ENCODE measurements around the gene F3. TPM values are rescaled to one million over a fixed set of nuclear protein-coding genes. Genes with fewer than 3 reads are reported as not detected.

Gene F3
- total and polyA plus RNA-seq, 10 donors = 1.1 to 12.4 (median 4.8) TPM

DNA sequence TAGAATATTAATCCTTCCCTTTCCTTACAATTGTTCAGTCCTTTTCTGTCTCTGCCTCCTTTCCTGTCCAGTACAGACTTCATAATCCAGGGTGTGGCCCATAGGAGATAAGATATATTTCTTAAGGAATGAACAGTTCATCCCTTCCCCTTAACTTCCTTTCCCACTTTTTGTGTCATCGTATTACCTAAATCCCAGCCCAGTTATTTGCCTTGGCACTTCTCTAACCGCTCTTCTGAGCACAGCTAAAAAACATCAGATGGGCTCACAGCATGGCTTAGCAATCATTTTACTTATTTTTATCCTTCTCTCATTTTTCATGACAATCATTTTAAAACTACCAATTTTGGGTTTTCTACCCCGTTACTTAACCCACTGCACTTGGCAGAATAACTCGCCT is 39.6 kb downstream of the F3 start:
- H3K9me3 ChIP-seq = no peaks in the 10 kb centered on the region
- no peaks in the 10 kb centered on the region for H3K4me1 ChIP-seq
- no peak overlapping the region for H3K27ac ChIP-seq
- no peak overlapping the region for H3K4me3 ChIP-seq
- H3K27me3 ChIP-seq (replicated peaks in 1 of 7) = no peaks in the 10 kb centered on the region
- no peak for DNase-seq
- 91 to 98% (median 93%) methylated on average over 4 of the region's 4 CpGs for WGBS, 5 donors
- peaks cover 0 to 91% (median 27%) of the 10 kb centered on the region in 6 donors for H3K36me3 ChIP-seq
- intact Hi-C loops (cut with DNase I; ENCODE audit: low total_unique reads) = no loop called here
- TF ChIP-seq POLR2A (IDR thresholded peaks at IDR 0.05) (no peak), POLR2AphosphoS5 (IDR thresholded peaks at IDR 0.05) (no peak)
- TF ChIP-seq, protein P1, sequence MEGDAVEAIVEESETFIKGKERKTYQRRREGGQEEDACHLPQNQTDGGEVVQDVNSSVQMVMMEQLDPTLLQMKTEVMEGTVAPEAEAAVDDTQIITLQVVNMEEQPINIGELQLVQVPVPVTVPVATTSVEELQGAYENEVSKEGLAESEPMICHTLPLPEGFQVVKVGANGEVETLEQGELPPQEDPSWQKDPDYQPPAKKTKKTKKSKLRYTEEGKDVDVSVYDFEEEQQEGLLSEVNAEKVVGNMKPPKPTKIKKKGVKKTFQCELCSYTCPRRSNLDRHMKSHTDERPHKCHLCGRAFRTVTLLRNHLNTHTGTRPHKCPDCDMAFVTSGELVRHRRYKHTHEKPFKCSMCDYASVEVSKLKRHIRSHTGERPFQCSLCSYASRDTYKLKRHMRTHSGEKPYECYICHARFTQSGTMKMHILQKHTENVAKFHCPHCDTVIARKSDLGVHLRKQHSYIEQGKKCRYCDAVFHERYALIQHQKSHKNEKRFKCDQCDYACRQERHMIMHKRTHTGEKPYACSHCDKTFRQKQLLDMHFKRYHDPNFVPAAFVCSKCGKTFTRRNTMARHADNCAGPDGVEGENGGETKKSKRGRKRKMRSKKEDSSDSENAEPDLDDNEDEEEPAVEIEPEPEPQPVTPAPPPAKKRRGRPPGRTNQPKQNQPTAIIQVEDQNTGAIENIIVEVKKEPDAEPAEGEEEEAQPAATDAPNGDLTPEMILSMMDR (IDR thresholded peaks at IDR 0.05 in 8 of 11, conservative IDR thresholded peaks at IDR 0.05 in 3 of 11) = no peak

DNA sequence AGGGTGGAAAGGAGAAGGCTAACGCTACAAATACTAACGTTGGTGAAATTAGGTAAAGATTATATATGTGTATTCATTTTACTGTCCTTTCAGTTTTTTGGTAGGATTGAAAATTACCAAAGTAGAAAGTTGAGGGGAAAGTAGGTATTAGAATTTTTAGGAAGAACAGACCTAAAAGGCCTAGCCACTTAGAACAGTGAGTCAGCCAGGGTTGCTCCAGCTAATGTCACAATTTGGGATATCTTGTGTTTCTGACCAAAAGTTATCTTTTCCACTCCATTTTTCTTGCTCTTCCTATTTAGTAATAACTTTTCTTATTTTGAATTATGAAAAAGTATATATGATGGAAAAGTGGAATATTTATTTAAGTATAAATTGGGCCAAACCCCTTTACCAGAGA is 40.1 kb downstream of the F3 start:
- intact Hi-C loops (cut with DNase I; ENCODE audit: low total_unique reads) = no loop called here
- Histone ChIP-seq H3K9me3 (no peaks in the 10 kb centered on the region), H3K36me3 (peaks cover 0 to 86% (median 25%) of the 10 kb centered on the region in 6 donors), H3K27me3 (replicated peaks in 1 of 7) (no peaks in the 10 kb centered on the region), H3K4me3 (no peak overlapping the region), H3K4me1 (no peaks in the 10 kb centered on the region), H3K27ac (no peak overlapping the region)
- 88 to 97% (median 92%) methylated on average over 2 of the region's 2 CpGs for WGBS, 5 donors
- DNase-seq = no peak
- TF ChIP-seq POLR2A (IDR thresholded peaks at IDR 0.05) (no peak), POLR2AphosphoS5 (IDR thresholded peaks at IDR 0.05) (no peak)
- TF ChIP-seq, protein P1 (IDR thresholded peaks at IDR 0.05 in 8 of 11, conservative IDR thresholded peaks at IDR 0.05 in 3 of 11) = no peak

DNA sequence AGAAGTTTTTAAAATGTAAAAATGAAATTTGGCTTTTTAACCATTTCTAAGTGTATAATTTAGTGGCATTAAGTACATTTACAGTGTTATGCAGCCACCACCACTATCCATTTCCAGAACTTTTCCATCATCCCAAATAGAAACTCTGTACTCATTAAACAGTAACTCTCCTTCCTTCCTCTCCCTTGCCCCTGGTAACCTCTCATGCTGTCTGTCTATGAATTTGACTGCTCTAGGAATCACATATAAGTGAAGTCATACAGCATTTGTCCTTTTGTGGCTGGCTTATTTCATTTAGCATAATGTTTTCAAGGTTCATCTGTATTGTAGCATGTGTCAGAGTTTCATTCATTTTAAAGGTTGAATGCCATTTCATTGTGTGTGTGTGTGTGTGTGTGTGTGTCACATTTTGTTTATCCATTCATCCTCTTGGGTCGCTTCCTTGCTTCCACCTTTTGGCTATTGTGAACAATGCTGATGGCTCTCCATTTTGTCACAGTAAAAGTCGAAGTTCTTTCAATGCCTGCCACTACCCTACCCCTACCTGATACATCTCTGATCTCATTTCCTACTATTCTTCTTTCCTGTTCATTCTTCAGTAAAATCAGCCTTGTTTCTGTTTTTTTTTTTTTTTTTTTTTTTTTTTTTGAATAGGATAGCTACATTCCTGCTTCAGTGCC is 45.3 kb downstream of the F3 start:
- H3K9me3 ChIP-seq = no peaks in the 10 kb centered on the region
- H3K27ac ChIP-seq = no peak overlapping the region
- no peaks in the 10 kb centered on the region for H3K27me3 ChIP-seq (replicated peaks in 1 of 7)
- peaks cover 0 to 60% (median 32%) of the 10 kb centered on the region in 6 donors for H3K36me3 ChIP-seq
- 72 to 87% (median 81%) methylated on average over 2 of the region's 2 CpGs for WGBS, 5 donors
- intact Hi-C loops (cut with DNase I; ENCODE audit: low total_unique reads) = no loop called here
- no peak overlapping the region for H3K4me3 ChIP-seq
- H3K4me1 ChIP-seq = no peaks in the 10 kb centered on the region
- no peak for TF ChIP-seq POLR2A (IDR thresholded peaks at IDR 0.05)
- TF ChIP-seq, protein P1 (IDR thresholded peaks at IDR 0.05 in 8 of 11, conservative IDR thresholded peaks at IDR 0.05 in 3 of 11) = no peak
- no peak for TF ChIP-seq POLR2AphosphoS5 (IDR thresholded peaks at IDR 0.05)
- DNase-seq = no peak

DNA sequence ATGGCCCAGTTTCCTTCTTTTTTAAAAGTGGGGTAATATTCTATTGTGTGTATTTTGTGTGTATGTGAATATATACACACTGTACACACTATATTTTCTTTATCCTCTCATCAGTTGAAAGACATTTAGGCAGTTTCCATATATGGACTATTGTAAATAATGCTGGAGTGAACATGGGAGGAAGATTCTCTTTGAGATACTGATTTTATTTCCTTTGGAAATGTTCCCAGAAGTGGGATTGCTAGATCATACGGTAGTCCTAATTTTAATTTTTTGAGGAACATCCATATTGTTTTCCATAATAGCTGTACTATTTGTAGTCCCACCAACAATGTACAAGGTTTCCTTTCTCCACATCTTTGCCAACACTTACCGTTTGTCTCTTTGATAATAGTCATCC is 51.0 kb downstream of the F3 start:
- H3K9me3 ChIP-seq = no peaks in the 10 kb centered on the region
- TF ChIP-seq, protein P1 (IDR thresholded peaks at IDR 0.05 in 8 of 11, conservative IDR thresholded peaks at IDR 0.05 in 3 of 11) = no peak
- TF ChIP-seq POLR2AphosphoS5 (IDR thresholded peaks at IDR 0.05) (no peak), POLR2A (IDR thresholded peaks at IDR 0.05) (no peak)
- intact Hi-C loops (cut with DNase I; ENCODE audit: low total_unique reads) = no loop called here
- no peak overlapping the region for H3K4me3 ChIP-seq
- no peaks in the 10 kb centered on the region for H3K27me3 ChIP-seq (replicated peaks in 1 of 7)
- H3K4me1 ChIP-seq = no peaks in the 10 kb centered on the region
- no peak for DNase-seq
- peaks cover 0 to 75% (median 30%) of the 10 kb centered on the region in 6 donors for H3K36me3 ChIP-seq
- WGBS, 5 donors = 74 to 84% (median 83%) methylated on average over 2 of the region's 2 CpGs
- no peak overlapping the region for H3K27ac ChIP-seq
